Activated CD8-positive, alpha-beta T cell treated with anti-CD3 and anti-CD28 coated beads for 36 hours (primary cell): ENCODE results near the gene AP1S3. TPM values are rescaled to one million over a fixed set of nuclear protein-coding genes. Genes with fewer than 3 reads are reported as not detected.

Source experiments
- ATAC-seq: fragments of 200-7000 bp; cut with Tn5 transposase; one replicate; pipeline ENCODE4 v1.10.0; 2021; ENCODE audit warnings: mild to moderate bottlenecking, moderate library complexity
- CTCF ChIA-PET: fragments of 350-600 bp; sonication (Branson Sonifier 250); formaldehyde crosslinking; loops from one replicate; lab custom pipeline; 2021; ENCODE audit warnings: antibody characterized with exemption; lab: Charles Lee
- POLR2A ChIA-PET: fragments of 350-600 bp; sonication (Branson Sonifier 250); formaldehyde crosslinking; loops from one replicate; lab custom pipeline; 2021; ENCODE audit warnings: antibody characterized with exemption; lab: Charles Lee
- DNase-seq: peaks from one replicate; pipeline ENCODE4 v3.0.0-alpha.2; 2020
- H3K27ac Mint-ChIP-seq: one replicate; pipeline ENCODE4 v1.8.0; 2021; ENCODE audit warnings: mild to moderate bottlenecking, mixed read lengths
- H3K27me3 Mint-ChIP-seq: one replicate; pipeline ENCODE4 v1.8.0; 2021; ENCODE audit warnings: mixed read lengths
- H3K36me3 Mint-ChIP-seq: one replicate; pipeline ENCODE4 v1.8.0; 2021; ENCODE audit warnings: low read depth, mixed read lengths
- H3K4me1 Mint-ChIP-seq: one replicate; pipeline ENCODE4 v1.8.0; 2021; ENCODE audit warnings: low read depth, mixed read lengths
- H3K4me3 Mint-ChIP-seq: one replicate; pipeline ENCODE4 v1.8.0; 2021; ENCODE audit warnings: mild to moderate bottlenecking, moderate library complexity, mixed read lengths
- H3K9me3 Mint-ChIP-seq: one replicate; pipeline ENCODE4 v1.8.0; 2021; ENCODE audit warnings: mixed read lengths
- CTCF ChIP-seq: fragments of 200-600 bp; IDR thresholded peaks from one replicate; pipeline ENCODE4 v1.8.0; 2022; ENCODE audit warnings: antibody characterized with exemption, mild to moderate bottlenecking
- intact Hi-C: fragments of 100-400 bp; cut with micrococcal nuclease; formaldehyde crosslinking; loops from one replicate; pipeline ENCODE4 v1.10.0; 2022
- total RNA-seq, 2 experiments: library from RNA; stranded (reverse); gene quantifications; one replicate each; pipeline ENCODE4 v1.2.3, GENCODE V29; 2021

The AP1S3 gene
- total RNA-seq, 2 experiments from 2014 or later: 5.7 to 6.6 TPM

- Mint-ChIP-seq H3K4me3 (no peak overlapping the region), H3K27ac (no peak overlapping the region), H3K4me1 (no peaks in the 10 kb centered on the region), H3K36me3 (no peaks in the 10 kb centered on the region), H3K9me3 (no peaks in the 10 kb centered on the region), H3K27me3 (peaks cover 8% of the 10 kb centered on the region)
- ChIA-PET POLR2A (no interaction called here), CTCF (interaction anchor here (1.0 kb wide), 1 partner anchor 753 kb away, joined by 3 read pairs; no protein-coding TSS in a partner anchor)
- ATAC-seq: no peak
- intact Hi-C loops: no loop called here
- TF ChIP-seq CTCF: no peak
- no peak for DNase-seq
Measured at GRCh38 chr2:223725494-223725893, 111.9 kb downstream of the AP1S3 start.

GRCh38 chr2:223724861-223725260 is 112.5 kb downstream of the AP1S3 start:
- no peak for ATAC-seq
- Mint-ChIP-seq H3K27me3 (peaks cover 6% of the 10 kb centered on the region), H3K36me3 (no peaks in the 10 kb centered on the region), H3K4me1 (no peaks in the 10 kb centered on the region), H3K27ac (no peak overlapping the region), H3K9me3 (no peaks in the 10 kb centered on the region), H3K4me3 (no peak overlapping the region)
- no peak for TF ChIP-seq CTCF
- intact Hi-C loops: no loop called here
- ChIA-PET CTCF (interaction anchor here (1.0 kb wide), 1 partner anchor 753 kb away, joined by 3 read pairs; no protein-coding TSS in a partner anchor), POLR2A (no interaction called here)
- DNase-seq: no peak

GRCh38 chr2:223723954-223724411 is 113.4 kb downstream of the AP1S3 start:
- POLR2A ChIA-PET: no interaction called here
- H3K9me3 Mint-ChIP-seq: peaks cover 2% of the 10 kb centered on the region
- intact Hi-C loops: no loop called here
- no peak for DNase-seq
- H3K4me3 Mint-ChIP-seq: no peak overlapping the region
- H3K27me3 Mint-ChIP-seq: peaks cover 6% of the 10 kb centered on the region
- CTCF ChIA-PET: no interaction called here
- H3K27ac Mint-ChIP-seq: no peak overlapping the region
- no peaks in the 10 kb centered on the region for H3K4me1 Mint-ChIP-seq
- no peak for ATAC-seq
- TF ChIP-seq CTCF: no peak
- no peaks in the 10 kb centered on the region for H3K36me3 Mint-ChIP-seq

- POLR2A ChIA-PET: no interaction called here
- H3K4me1 Mint-ChIP-seq: no peaks in the 10 kb centered on the region
- H3K27me3 Mint-ChIP-seq: peaks cover 4% of the 10 kb centered on the region
- H3K27ac Mint-ChIP-seq: no peak overlapping the region
- intact Hi-C loops: no loop called here
- no peaks in the 10 kb centered on the region for H3K36me3 Mint-ChIP-seq
- CTCF ChIA-PET: no interaction called here
- ATAC-seq: no peak
- no peak overlapping the region for H3K4me3 Mint-ChIP-seq
- DNase-seq: no peak
- TF ChIP-seq CTCF: no peak
- peaks cover 2% of the 10 kb centered on the region for H3K9me3 Mint-ChIP-seq
Measured at GRCh38 chr2:223722226-223722625, 115.2 kb downstream of the AP1S3 start.

GRCh38 chr2:223721746-223722145 is 115.6 kb downstream of the AP1S3 start:
- TF ChIP-seq CTCF: no peak
- Mint-ChIP-seq H3K27ac (no peak overlapping the region), H3K4me1 (no peaks in the 10 kb centered on the region), H3K4me3 (no peak overlapping the region), H3K27me3 (peaks cover 4% of the 10 kb centered on the region), H3K36me3 (no peaks in the 10 kb centered on the region), H3K9me3 (peaks cover 2% of the 10 kb centered on the region)
- intact Hi-C loops: no loop called here
- DNase-seq: no peak
- ChIA-PET CTCF (no interaction called here), POLR2A (no interaction called here)
- ATAC-seq: no peak
